Adipocyte (in vitro differentiated cells): ENCODE data around the gene APOLD1.
A peak's percentile ranks its signal among the peaks of the same experiment; 100 is the strongest.
"Not testable (repeated sequence)": the region's sequence is repeated elsewhere in the genome, so short reads cannot be mapped to it uniquely, and the experiment has no call there.

ENCODE experiments used
- DNase-seq: peaks from one replicate; pipeline ENCODE4 v3.0.0-alpha.2; 2015; ENCODE audit warnings: low read depth
- H3K27me3 ChIP-seq: replicated peaks from 2 replicates; pipeline ENCODE4 v1.7.0; 2013; ENCODE audit warnings: mild to moderate bottlenecking, low read length, moderate library complexity; ENCODE audit not compliant: control insufficient read depth, insufficient read depth
- H3K36me3 ChIP-seq: 2 replicates; pipeline ENCODE4 v1.7.0; 2013; ENCODE audit warnings: low read length, mild to moderate bottlenecking, moderate library complexity; ENCODE audit not compliant: control insufficient read depth, insufficient read depth, severe bottlenecking
- H3K4me1 ChIP-seq: 2 replicates; pipeline ENCODE4 v1.7.0; 2013; ENCODE audit warnings: mild to moderate bottlenecking, low read length, moderate library complexity; ENCODE audit not compliant: control insufficient read depth, insufficient read depth
- H3K4me3 ChIP-seq: 2 replicates; pipeline ENCODE4 v1.7.0; 2013; ENCODE audit warnings: mild to moderate bottlenecking, low read length, moderate library complexity
- H3K9ac ChIP-seq: 2 replicates; pipeline ENCODE4 v1.7.0; 2013; ENCODE audit warnings: mild to moderate bottlenecking, low read length, moderate library complexity
- H3K9me3 ChIP-seq: 2 replicates; pipeline ENCODE4 v1.7.0; 2013; ENCODE audit warnings: mild to moderate bottlenecking, low read length, moderate library complexity; ENCODE audit not compliant: control insufficient read depth

APOLD1 gene

DNA sequence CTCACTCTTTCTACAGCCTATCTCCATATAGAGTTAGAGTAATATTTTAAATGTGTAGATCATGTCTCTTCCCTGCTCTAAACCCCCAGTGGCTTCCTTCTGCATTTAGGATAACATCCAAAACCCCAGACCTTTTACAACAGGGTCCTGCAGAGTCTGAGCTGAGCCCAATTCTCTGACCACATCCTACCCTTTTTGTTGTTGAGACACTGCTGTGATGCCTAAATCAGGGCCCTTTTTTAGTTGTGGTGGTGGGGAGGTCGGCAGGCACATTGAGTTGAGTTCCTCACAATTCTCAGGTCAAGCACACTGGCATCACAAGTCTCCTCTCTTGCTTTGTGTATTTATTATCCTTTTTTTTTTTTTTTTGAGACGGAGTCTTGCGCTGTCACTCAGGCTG lies 25.9 kb downstream of the APOLD1 start:
- Histone ChIP-seq H3K36me3 (peaks cover 4% of the 10 kb centered on the region), H3K27me3 (no peaks in the 10 kb centered on the region), H3K9ac (no peak overlapping the region), H3K4me3 (no peak overlapping the region), H3K9me3 (no peaks in the 10 kb centered on the region), H3K4me1 (peaks cover 16% of the 10 kb centered on the region)
- DNase-seq, result no peak

GRCh38 chr12:12812174-12812573 lies 26.7 kb downstream of the APOLD1 start:
- H3K4me3 ChIP-seq, result no peak overlapping the region
- no peaks in the 10 kb centered on the region for H3K9me3 ChIP-seq
- H3K4me1 ChIP-seq, result peaks cover 16% of the 10 kb centered on the region
- peaks cover 9% of the 10 kb centered on the region for H3K36me3 ChIP-seq
- no peak for DNase-seq
- no peak overlapping the region for H3K9ac ChIP-seq
- no peaks in the 10 kb centered on the region for H3K27me3 ChIP-seq

GRCh38 chr12:12812618-12813119 lies 27.2 kb downstream of the APOLD1 start:
- DNase-seq, result no peak
- Histone ChIP-seq H3K36me3 (peaks cover 12% of the 10 kb centered on the region), H3K4me3 (no peak overlapping the region), H3K9me3 (no peaks in the 10 kb centered on the region), H3K27me3 (no peaks in the 10 kb centered on the region), H3K4me1 (peaks cover 16% of the 10 kb centered on the region), H3K9ac (no peak overlapping the region)

- Histone ChIP-seq H3K9ac (peak within 1 kb of the TSS; percentile 97), H3K36me3 (peaks cover 14% of the 10 kb centered on the region), H3K4me3 (peak within 1 kb of the TSS; percentile 98), H3K9me3 (no peaks in the 10 kb centered on the region), H3K4me1 (peaks cover 12% of the 10 kb centered on the region), H3K27me3 (no peaks in the 10 kb centered on the region)
- peak; percentile 98 for DNase-seq
Measured at GRCh38 chr12:12813120-12814101, 28.0 kb downstream of the APOLD1 start, which contains the start of gene DDX47. DDX47 (plus strand) TSS chr12:12813346; CDS start chr12:12813368, 22 bp downstream.

DNA sequence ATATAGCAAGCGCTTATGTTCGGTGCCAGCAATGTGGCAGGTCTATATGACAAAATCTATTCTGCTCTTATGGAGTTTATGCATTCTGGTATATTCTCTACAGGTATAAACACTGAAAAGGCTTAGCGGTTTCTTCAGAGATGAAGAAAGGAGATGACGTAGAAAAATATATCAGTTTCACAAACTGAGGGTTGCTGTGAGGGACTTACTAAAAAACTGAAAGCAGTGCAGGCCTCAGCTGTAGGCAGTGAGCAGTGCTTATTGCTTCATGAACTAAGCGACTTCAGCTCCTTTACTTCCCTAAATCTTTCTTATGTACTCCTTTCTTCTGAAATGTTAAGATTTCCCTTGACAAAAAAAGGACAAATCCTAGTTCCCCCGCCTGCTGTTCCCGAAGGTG lies 32.2 kb downstream of the APOLD1 start:
- H3K4me1 ChIP-seq, result peaks cover 36% of the 10 kb centered on the region
- DNase-seq, result no peak
- no peak overlapping the region for H3K4me3 ChIP-seq
- no peaks in the 10 kb centered on the region for H3K9me3 ChIP-seq
- H3K9ac ChIP-seq, result no peak overlapping the region
- H3K36me3 ChIP-seq, result peaks cover 34% of the 10 kb centered on the region
- H3K27me3 ChIP-seq, result no peaks in the 10 kb centered on the region

DNA sequence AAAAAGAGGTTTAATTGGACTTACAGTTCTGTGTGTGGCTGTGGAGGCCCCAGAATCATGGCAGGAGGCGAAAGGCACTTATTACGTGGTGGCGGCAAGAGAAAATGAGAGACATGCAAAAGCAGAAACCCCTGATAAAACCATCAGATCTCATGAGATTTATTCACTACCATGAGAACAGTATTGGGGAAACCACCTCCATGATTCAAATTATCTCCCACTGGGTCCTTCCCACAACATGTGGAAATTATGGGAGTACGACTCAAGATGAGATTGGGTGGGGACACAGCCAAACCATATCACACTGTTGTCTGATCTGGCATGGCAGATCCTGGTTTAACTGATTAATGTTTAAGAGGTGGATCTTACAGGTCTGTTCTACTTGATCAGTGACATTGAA lies 33.2 kb downstream of the APOLD1 start:
- DNase-seq, result no peak
- Histone ChIP-seq H3K4me3 (no peak overlapping the region), H3K9ac (peak overlapping the region; percentile 45), H3K36me3 (peaks cover 45% of the 10 kb centered on the region), H3K27me3 (no peaks in the 10 kb centered on the region), H3K9me3 (no peaks in the 10 kb centered on the region), H3K4me1 (peaks cover 36% of the 10 kb centered on the region)

GRCh38 chr12:12819221-12819620 lies 33.8 kb downstream of the APOLD1 start:
- peak overlapping the region; percentile 45 for H3K9ac ChIP-seq
- H3K9me3 ChIP-seq, result no peaks in the 10 kb centered on the region
- peaks cover 50% of the 10 kb centered on the region for H3K36me3 ChIP-seq
- DNase-seq, result peak; percentile 34
- H3K4me3 ChIP-seq, result peak overlapping the region; percentile 20
- H3K4me1 ChIP-seq, result peaks cover 31% of the 10 kb centered on the region
- H3K27me3 ChIP-seq, result no peaks in the 10 kb centered on the region

DNA sequence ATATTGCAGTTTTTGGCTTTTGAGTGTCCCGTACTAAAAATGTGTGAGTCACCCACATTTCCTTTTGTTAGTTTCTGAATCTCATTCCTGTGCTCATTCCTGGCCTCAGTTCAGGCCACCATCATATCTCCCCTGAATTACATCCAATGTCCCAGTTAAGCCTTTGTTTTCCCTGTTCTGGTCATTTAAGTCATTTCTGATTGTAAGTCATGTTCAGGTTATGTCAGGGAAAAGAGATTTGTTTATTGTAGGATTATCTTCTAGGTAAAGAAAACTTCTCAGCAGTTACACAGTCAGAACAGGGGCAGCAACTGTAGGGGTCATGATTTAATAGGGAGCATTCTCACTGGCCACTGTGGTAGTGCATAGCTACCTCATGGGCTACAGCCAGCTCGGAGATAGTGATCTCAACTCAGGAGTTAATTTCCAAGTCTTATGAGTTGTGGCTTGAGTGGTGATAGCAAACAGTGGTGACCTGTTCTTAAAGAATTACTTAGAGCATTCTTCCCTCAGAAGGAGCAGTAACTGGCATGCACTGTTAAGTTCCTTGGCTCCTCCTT lies 34.4 kb downstream of the APOLD1 start:
- peaks cover 27% of the 10 kb centered on the region for H3K4me1 ChIP-seq
- peaks cover 57% of the 10 kb centered on the region for H3K36me3 ChIP-seq
- peak overlapping the region; percentile 20 for H3K4me3 ChIP-seq
- H3K9ac ChIP-seq, result peak overlapping the region; percentile 14
- H3K9me3 ChIP-seq, result no peaks in the 10 kb centered on the region
- no peaks in the 10 kb centered on the region for H3K27me3 ChIP-seq
- DNase-seq, result peak; percentile 79

GRCh38 chr12:12820376-12820775 lies 34.9 kb downstream of the APOLD1 start:
- H3K4me1 ChIP-seq, result peaks cover 27% of the 10 kb centered on the region
- H3K36me3 ChIP-seq, result peaks cover 61% of the 10 kb centered on the region
- H3K9me3 ChIP-seq, DNase-seq, H3K27me3 ChIP-seq: not testable (repeated sequence)
- H3K9ac ChIP-seq, result peak overlapping the region; percentile 14
- peak overlapping the region; percentile 20 for H3K4me3 ChIP-seq

DNA sequence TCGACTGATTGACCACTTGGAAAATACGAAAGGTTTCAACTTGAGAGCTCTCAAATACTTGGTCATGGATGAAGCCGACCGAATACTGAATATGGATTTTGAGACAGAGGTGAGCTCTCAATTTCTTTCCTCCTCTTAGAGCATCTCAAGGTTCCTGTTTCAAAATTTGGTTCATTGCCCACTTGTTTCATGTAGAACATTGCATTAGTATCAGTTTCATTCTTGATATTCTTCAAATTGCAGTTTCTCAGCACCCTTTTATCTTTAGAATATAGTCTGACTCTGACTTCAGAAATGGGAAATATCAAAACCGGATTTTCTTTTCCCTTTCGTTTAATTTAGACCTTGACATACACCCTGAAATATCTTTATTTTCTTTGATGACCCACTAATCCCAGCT lies 36.5 kb downstream of the APOLD1 start:
- no peak overlapping the region for H3K4me3 ChIP-seq
- peaks cover 27% of the 10 kb centered on the region for H3K4me1 ChIP-seq
- H3K36me3 ChIP-seq, result peaks cover 68% of the 10 kb centered on the region
- no peak for DNase-seq
- no peaks in the 10 kb centered on the region for H3K27me3 ChIP-seq
- H3K9ac ChIP-seq, result no peak overlapping the region
- H3K9me3 ChIP-seq, result no peaks in the 10 kb centered on the region

DNA sequence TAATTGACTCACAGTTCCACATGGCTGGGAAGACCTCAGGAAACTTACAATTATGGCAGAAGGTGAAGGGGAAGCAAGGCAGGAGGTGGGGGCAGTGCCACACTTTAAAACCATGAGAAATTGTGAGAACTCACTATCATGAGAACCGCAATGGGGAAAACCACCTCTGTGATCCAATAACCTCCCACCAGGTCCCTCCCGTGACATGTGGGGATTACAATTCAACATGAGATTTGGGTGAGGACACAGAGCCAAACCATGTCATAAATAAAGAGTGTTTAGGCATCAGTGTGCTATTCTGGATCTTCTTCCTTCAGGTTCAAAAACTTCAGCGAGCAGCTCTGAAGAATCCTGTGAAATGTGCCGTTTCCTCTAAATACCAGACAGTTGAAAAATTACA lies 37.4 kb downstream of the APOLD1 start:
- H3K27me3 ChIP-seq, result no peaks in the 10 kb centered on the region
- peaks cover 71% of the 10 kb centered on the region for H3K36me3 ChIP-seq
- H3K9ac ChIP-seq, result no peak overlapping the region
- H3K9me3 ChIP-seq, result no peaks in the 10 kb centered on the region
- peaks cover 27% of the 10 kb centered on the region for H3K4me1 ChIP-seq
- DNase-seq, result no peak
- no peak overlapping the region for H3K4me3 ChIP-seq
